ENCODE measurements around the gene ETV5. TPM values are rescaled to one million over a fixed set of nuclear protein-coding genes. Genes with fewer than 3 reads are reported as not detected.

The ETV5 gene
- total RNA-seq, 2 donors from 2014 or later = 15.1 to 26.0 TPM

GRCh38 chr3:186099178-186099577 is 9.7 kb downstream of the ETV5 start:
- intact Hi-C loops (cut with DNase I) = no loop called here
- DNase-seq (ENCODE audit: low spot score) = peak; percentile 80

GRCh38 chr3:186098740-186099139 is 10.1 kb downstream of the ETV5 start:
- DNase-seq (ENCODE audit: low spot score) = no peak
- intact Hi-C loops (cut with DNase I) = no loop called here

- intact Hi-C loops (cut with DNase I) = no loop called here
- DNase-seq (ENCODE audit: low spot score) = peak; percentile 83
These were observed 11.0 kb downstream of the ETV5 start for GRCh38 chr3:186097663-186098451.

- intact Hi-C loops (cut with DNase I) = no loop called here
- no peak for DNase-seq (ENCODE audit: low spot score)
These were observed 11.6 kb downstream of the ETV5 start for GRCh38 chr3:186097317-186097662.

GRCh38 chr3:186096290-186096689 is 12.6 kb downstream of the ETV5 start:
- no peak for DNase-seq (ENCODE audit: low spot score)
- intact Hi-C loops (cut with DNase I) = no loop called here

GRCh38 chr3:186095561-186096081 is 13.3 kb downstream of the ETV5 start:
- intact Hi-C loops (cut with DNase I) = no loop called here
- DNase-seq (ENCODE audit: low spot score) = peak; percentile 82

- DNase-seq (ENCODE audit: low spot score) = no peak
- intact Hi-C loops (cut with DNase I) = no loop called here
These were observed 14.0 kb downstream of the ETV5 start for GRCh38 chr3:186094696-186095425.

GRCh38 chr3:186094271-186094670 is 14.6 kb downstream of the ETV5 start:
- intact Hi-C loops (cut with DNase I) = no loop called here
- DNase-seq (ENCODE audit: low spot score) = no peak

GRCh38 chr3:186093271-186093900 is 15.5 kb downstream of the ETV5 start:
- intact Hi-C loops (cut with DNase I) = no loop called here
- no peak for DNase-seq (ENCODE audit: low spot score)

- no peak for DNase-seq (ENCODE audit: low spot score)
- intact Hi-C loops (cut with DNase I) = no loop called here
These were observed 16.4 kb downstream of the ETV5 start for GRCh38 chr3:186092360-186093070.

- intact Hi-C loops (cut with DNase I) = no loop called here
- DNase-seq (ENCODE audit: low spot score) = no peak
These were observed 18.0 kb downstream of the ETV5 start for GRCh38 chr3:186090901-186091300.

- intact Hi-C loops (cut with DNase I) = no loop called here
- no peak for DNase-seq (ENCODE audit: low spot score)
These were observed 20.6 kb downstream of the ETV5 start for GRCh38 chr3:186088335-186088734.

GRCh38 chr3:186084264-186084663 is 24.6 kb downstream of the ETV5 start:
- no peak for DNase-seq (ENCODE audit: low spot score)
- intact Hi-C loops (cut with DNase I) = no loop called here

GRCh38 chr3:186083746-186084145 is 25.1 kb downstream of the ETV5 start:
- DNase-seq (ENCODE audit: low spot score) = no peak
- intact Hi-C loops (cut with DNase I) = no loop called here

GRCh38 chr3:186082150-186082549 is 26.7 kb downstream of the ETV5 start:
- no peak for DNase-seq (ENCODE audit: low spot score)
- intact Hi-C loops (cut with DNase I) = no loop called here

GRCh38 chr3:186081678-186082077 is 27.2 kb downstream of the ETV5 start:
- intact Hi-C loops (cut with DNase I) = no loop called here
- DNase-seq (ENCODE audit: low spot score) = no peak

- intact Hi-C loops (cut with DNase I) = no loop called here
- no peak for DNase-seq (ENCODE audit: low spot score)
These were observed 27.9 kb downstream of the ETV5 start for GRCh38 chr3:186080849-186081438.

- intact Hi-C loops (cut with DNase I) = no loop called here
- no peak for DNase-seq (ENCODE audit: low spot score)
These were observed 29.0 kb downstream of the ETV5 start for GRCh38 chr3:186079925-186080324.

- intact Hi-C loops (cut with DNase I) = no loop called here
- no peak for DNase-seq (ENCODE audit: low spot score)
These were observed 31.4 kb downstream of the ETV5 start for GRCh38 chr3:186077466-186077865.

Measured in posterior vena cava (tissue), 2 donors.